GM18502 (cell line): ENCODE data around the gene ALKBH5.

Experiments
- ATAC-seq: cut with Tn5 transposase; IDR thresholded peaks from one replicate; pipeline ENCODE4 v1.9.1; 2021; ENCODE audit warnings: mild to moderate bottlenecking; ENCODE audit not compliant: unreplicated experiment, poor library complexity

ALKBH5 gene

DNA sequence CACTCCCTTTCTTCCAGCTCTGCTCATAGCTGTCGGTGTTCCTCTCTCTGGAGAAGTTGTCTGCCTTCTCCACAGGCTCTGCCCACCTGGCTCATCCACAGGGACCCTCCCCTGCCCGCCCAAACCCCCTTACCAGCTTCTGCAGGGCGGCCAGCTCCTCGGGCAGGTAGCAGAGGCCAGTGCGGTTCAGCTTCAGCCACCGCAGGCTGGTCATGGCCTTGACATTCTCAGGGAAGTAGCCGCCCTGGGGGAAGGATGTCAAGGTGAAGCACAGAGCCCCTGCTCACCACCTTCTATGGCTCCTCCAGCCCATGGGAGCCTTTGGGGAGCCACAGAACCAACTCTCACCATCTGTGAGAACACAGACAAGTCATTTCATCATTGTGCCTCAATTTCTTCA lies 73.1 kb downstream of the ALKBH5 start:
- no peak for ATAC-seq

DNA sequence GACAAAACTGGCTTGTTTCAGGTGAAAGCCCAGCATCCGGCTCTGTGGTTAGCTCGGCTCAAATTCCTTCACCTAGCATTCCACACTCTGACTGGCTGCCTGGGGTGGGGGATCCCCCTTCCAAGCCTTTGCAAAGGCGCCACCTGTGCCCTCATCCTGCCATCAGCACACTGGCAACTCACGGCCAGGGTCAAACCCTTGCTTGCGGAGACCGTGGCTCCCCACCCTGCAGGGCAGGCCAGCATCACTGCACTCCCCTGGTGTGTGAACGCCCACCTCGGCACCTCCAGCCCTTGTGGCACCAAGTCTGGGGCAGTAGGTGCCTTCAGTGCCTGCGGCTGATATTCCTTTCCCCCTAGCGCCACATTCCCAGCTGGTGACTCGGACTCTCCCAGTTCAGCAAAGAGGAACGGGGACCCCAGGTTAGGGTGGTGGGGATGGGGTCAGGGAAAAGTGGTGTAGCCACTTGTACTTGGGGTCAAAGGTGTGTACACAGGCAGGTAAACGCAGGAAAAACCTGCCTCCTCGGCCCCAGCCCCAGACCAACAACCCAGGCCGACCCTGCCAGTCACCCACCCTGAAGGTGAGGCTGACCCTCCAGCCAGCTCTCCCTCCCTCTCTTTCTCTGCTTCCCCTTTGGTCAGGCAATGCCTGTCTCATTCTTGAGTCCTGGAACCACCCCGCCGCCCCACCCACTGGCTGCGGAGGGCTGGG lies 73.8 kb downstream of the ALKBH5 start:
- ATAC-seq = peak; percentile 8

GRCh38 chr17:18257982-18258355 lies 74.3 kb downstream of the ALKBH5 start:
- peak; percentile 26 for ATAC-seq

GRCh38 chr17:18258356-18259038 lies 74.9 kb downstream of the ALKBH5 start, which contains the start of gene FLII:
TSS of gene FLII (minus strand) at chr17:18258738. CDS start at chr17:18258690, 48 bp downstream.
- ATAC-seq = peak; percentile 29
